ENCODE data around the gene PTPRM. TPM values are rescaled to one million over a fixed set of nuclear protein-coding genes. Genes with fewer than 3 reads are reported as not detected.
"Not testable (repeated sequence)": the region's sequence is repeated elsewhere in the genome, so short reads cannot be mapped to it uniquely, and the experiment has no call there.

The PTPRM gene
- total RNA-seq, 1 donor from 2014 or later = 42.1 TPM

- H3K4me3 ChIP-seq (ENCODE audit: low read depth, low read length) = no peak overlapping the region
- peak; percentile 59 for DNase-seq (ENCODE audit: low read depth)
- no peak for TF ChIP-seq CTCF (IDR thresholded peaks at IDR 0.05; ENCODE audit: insufficient read depth, low read length, severe bottlenecking)
- H3K27me3 ChIP-seq (ENCODE audit: control insufficient read depth, insufficient read depth, low read length) = no peaks in the 10 kb centered on the region
- no peak for FAIRE-seq
- peaks cover 2% of the 10 kb centered on the region for H3K36me3 ChIP-seq (ENCODE audit: control insufficient read depth, insufficient read depth, low read length)
Observed at GRCh38 chr18:7958081-7958896, 391.2 kb downstream of the PTPRM start.

GRCh38 chr18:7958897-7959146 lies 391.7 kb downstream of the PTPRM start:
- FAIRE-seq (no peak), DNase-seq (ENCODE audit: low read depth) (no peak)
- TF ChIP-seq CTCF (IDR thresholded peaks at IDR 0.05; ENCODE audit: insufficient read depth, low read length, severe bottlenecking) = no peak
- Histone ChIP-seq H3K27me3 (ENCODE audit: control insufficient read depth, insufficient read depth, low read length) (no peaks in the 10 kb centered on the region), H3K36me3 (ENCODE audit: control insufficient read depth, insufficient read depth, low read length) (peaks cover 3% of the 10 kb centered on the region), H3K4me3 (ENCODE audit: low read depth, low read length) (no peak overlapping the region)

GRCh38 chr18:7966682-7967081 lies 399.6 kb downstream of the PTPRM start:
- H3K27me3 ChIP-seq (ENCODE audit: control insufficient read depth, insufficient read depth, low read length); H3K4me3 ChIP-seq (ENCODE audit: low read depth, low read length); FAIRE-seq; DNase-seq (ENCODE audit: low read depth); H3K36me3 ChIP-seq (ENCODE audit: control insufficient read depth, insufficient read depth, low read length): not testable (repeated sequence)

- Histone ChIP-seq H3K4me3 (ENCODE audit: low read depth, low read length) (no peak overlapping the region), H3K36me3 (ENCODE audit: control insufficient read depth, insufficient read depth, low read length) (no peaks in the 10 kb centered on the region), H3K27me3 (ENCODE audit: control insufficient read depth, insufficient read depth, low read length) (no peaks in the 10 kb centered on the region)
- TF ChIP-seq CTCF (IDR thresholded peaks at IDR 0.05; ENCODE audit: insufficient read depth, low read length, severe bottlenecking) = no peak
- no peak for FAIRE-seq
- no peak for DNase-seq (ENCODE audit: low read depth)
Observed at GRCh38 chr18:7974200-7974874, 407.2 kb downstream of the PTPRM start.

- TF ChIP-seq CTCF (IDR thresholded peaks at IDR 0.05; ENCODE audit: insufficient read depth, low read length, severe bottlenecking) = no peak
- DNase-seq (ENCODE audit: low read depth) (no peak), FAIRE-seq (no peak)
- Histone ChIP-seq H3K36me3 (ENCODE audit: control insufficient read depth, insufficient read depth, low read length) (no peaks in the 10 kb centered on the region), H3K4me3 (ENCODE audit: low read depth, low read length) (no peak overlapping the region), H3K27me3 (ENCODE audit: control insufficient read depth, insufficient read depth, low read length) (no peaks in the 10 kb centered on the region)
Observed at GRCh38 chr18:7977897-7978296, 410.8 kb downstream of the PTPRM start.

- no peak for DNase-seq (ENCODE audit: low read depth)
- Histone ChIP-seq H3K27me3 (ENCODE audit: control insufficient read depth, insufficient read depth, low read length) (no peaks in the 10 kb centered on the region), H3K36me3 (ENCODE audit: control insufficient read depth, insufficient read depth, low read length) (no peaks in the 10 kb centered on the region), H3K4me3 (ENCODE audit: low read depth, low read length) (no peak overlapping the region)
- TF ChIP-seq CTCF (IDR thresholded peaks at IDR 0.05; ENCODE audit: insufficient read depth, low read length, severe bottlenecking) = no peak
- FAIRE-seq = no peak
Observed at GRCh38 chr18:7978834-7979233, 411.7 kb downstream of the PTPRM start.

All from bronchial epithelial cell (primary cell).